Mesendoderm (in vitro differentiated cells): ENCODE data around the gene NDUFB2.
"Not testable (repeated sequence)": the region's sequence is repeated elsewhere in the genome, so short reads cannot be mapped to it uniquely, and the experiment has no call there.

Experiments
- DNase-seq: peaks from one replicate; pipeline ENCODE4 v3.0.0; 2013
- H2AK5ac ChIP-seq: 2 replicates; pipeline ENCODE4 v1.6.1; 2013; ENCODE audit warnings: low read length, inconsistent platforms
- H2BK120ac ChIP-seq: 2 replicates; pipeline ENCODE4 v1.6.1; 2013; ENCODE audit warnings: low read depth, mild to moderate bottlenecking, low read length, moderate library complexity, mixed read lengths
- H2BK15ac ChIP-seq: replicated peaks from 2 replicates; pipeline ENCODE4 v1.6.1; 2013; ENCODE audit warnings: low read depth, mild to moderate bottlenecking, moderate library complexity
- H2BK5ac ChIP-seq: 2 replicates; pipeline ENCODE4 v1.6.1; 2013; ENCODE audit warnings: low read length, inconsistent platforms
- H3K18ac ChIP-seq: 2 replicates; pipeline ENCODE4 v1.6.1; 2013; ENCODE audit warnings: mild to moderate bottlenecking, low read length, mixed read lengths
- H3K23ac ChIP-seq: one replicate; pipeline ENCODE4 v1.6.1; 2013; ENCODE audit warnings: low read length
- H3K27ac ChIP-seq: 2 replicates; pipeline ENCODE4 v1.5.1; 2013; ENCODE audit warnings: low read depth, mild to moderate bottlenecking, inconsistent platforms, low read length, moderate library complexity
- H3K27me3 ChIP-seq: 2 replicates; pipeline ENCODE4 v1.6.1; 2013; ENCODE audit warnings: low read length, control low read depth, mild to moderate bottlenecking, inconsistent platforms; ENCODE audit not compliant: insufficient read depth, poor library complexity
- H3K36me3 ChIP-seq: 2 replicates; pipeline ENCODE4 v1.6.1; 2013; ENCODE audit warnings: low read length, inconsistent platforms; ENCODE audit not compliant: control insufficient read depth, insufficient read depth
- H3K4ac ChIP-seq: one replicate; pipeline ENCODE4 v1.6.1; 2013; ENCODE audit warnings: low read depth, mild to moderate bottlenecking, low read length, moderate library complexity
- H3K4me1 ChIP-seq: 2 replicates; pipeline ENCODE4 v1.6.1; 2013; ENCODE audit warnings: low read depth, low read length, inconsistent platforms; ENCODE audit not compliant: control insufficient read depth
- H3K4me2 ChIP-seq: 2 replicates; pipeline ENCODE4 v1.6.1; 2013; ENCODE audit warnings: low read length
- H3K4me3 ChIP-seq: 2 replicates; pipeline ENCODE4 v1.5.1; 2013; ENCODE audit warnings: mild to moderate bottlenecking, low read length
- H3K56ac ChIP-seq: one replicate; pipeline ENCODE4 v1.6.1; 2013; ENCODE audit warnings: low read length
- H3K79me1 ChIP-seq: 2 replicates; pipeline ENCODE4 v1.6.1; 2013; ENCODE audit warnings: low read length, inconsistent platforms
- H3K79me2 ChIP-seq: 2 replicates; pipeline ENCODE4 v1.6.1; 2013; ENCODE audit warnings: mild to moderate bottlenecking, low read length; ENCODE audit not compliant: control insufficient read depth, insufficient read depth
- H3K9ac ChIP-seq: 2 replicates; pipeline ENCODE4 v1.6.1; 2013; ENCODE audit warnings: low read length, inconsistent platforms
- H4K5ac ChIP-seq: one replicate; pipeline ENCODE4 v1.6.1; 2013; ENCODE audit warnings: low read length
- H4K8ac ChIP-seq: one replicate; pipeline ENCODE4 v1.6.1; 2013; ENCODE audit warnings: low read depth, mild to moderate bottlenecking, control low read depth, low read length, moderate library complexity
- WGBS: extraction: QIAGEN DNeasy Blood & Tissue Kit; methylation state at CpG from one replicate; pipeline ENCODE4 v1.1.7; 2013; ENCODE audit warnings: low lambda C conversion rate, missing lambda C conversion rate; ENCODE audit not compliant: insufficient coverage; ENCODE audit errors: extremely low coverage; 5-methylcytosine and 5-hydroxymethylcytosine counted together

NDUFB2 gene

DNA sequence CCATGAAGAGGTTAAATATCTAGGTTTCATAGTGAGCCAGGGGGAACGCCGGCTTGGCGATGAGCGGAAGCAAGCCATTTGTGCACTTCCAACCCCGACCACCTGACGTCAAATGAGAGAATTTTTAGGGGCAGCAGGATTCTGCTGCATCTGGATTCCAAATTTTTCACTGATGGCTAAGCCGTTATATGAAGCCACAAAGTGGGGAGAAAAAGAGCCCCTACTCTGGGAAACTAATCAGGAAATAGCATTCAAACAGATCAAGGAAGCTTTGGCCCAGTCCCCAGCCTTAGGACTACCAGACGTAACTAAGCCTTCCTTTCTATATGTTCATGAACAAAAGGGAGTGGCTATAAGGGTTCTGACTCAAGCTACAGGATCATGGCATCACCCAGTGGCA lies 36.7 kb upstream of the NDUFB2 start:
- H2AK5ac ChIP-seq = no peak overlapping the region
- no peak overlapping the region for H4K5ac ChIP-seq
- no peak overlapping the region for H3K4ac ChIP-seq
- H3K23ac ChIP-seq = no peak overlapping the region
- no peak overlapping the region for H2BK5ac ChIP-seq
- no peak overlapping the region for H3K56ac ChIP-seq
- no peaks in the 10 kb centered on the region for H3K36me3 ChIP-seq
- no peaks in the 10 kb centered on the region for H3K79me1 ChIP-seq
- no peak overlapping the region for H3K4me2 ChIP-seq
- H3K27ac ChIP-seq = no peak overlapping the region
- WGBS = no CpG with 5 or more reads among the region's 8 CpGs
- H3K4me3 ChIP-seq = no peak overlapping the region
- no peak overlapping the region for H3K18ac ChIP-seq
- H2BK15ac ChIP-seq = no peak overlapping the region
- H3K27me3 ChIP-seq = no peaks in the 10 kb centered on the region
- H3K4me1 ChIP-seq = no peaks in the 10 kb centered on the region
- H4K8ac ChIP-seq = no peak overlapping the region
- H3K79me2 ChIP-seq = no peaks in the 10 kb centered on the region
- H3K9ac ChIP-seq = no peak overlapping the region
- H2BK120ac ChIP-seq = no peak overlapping the region
- DNase-seq = no peak

DNA sequence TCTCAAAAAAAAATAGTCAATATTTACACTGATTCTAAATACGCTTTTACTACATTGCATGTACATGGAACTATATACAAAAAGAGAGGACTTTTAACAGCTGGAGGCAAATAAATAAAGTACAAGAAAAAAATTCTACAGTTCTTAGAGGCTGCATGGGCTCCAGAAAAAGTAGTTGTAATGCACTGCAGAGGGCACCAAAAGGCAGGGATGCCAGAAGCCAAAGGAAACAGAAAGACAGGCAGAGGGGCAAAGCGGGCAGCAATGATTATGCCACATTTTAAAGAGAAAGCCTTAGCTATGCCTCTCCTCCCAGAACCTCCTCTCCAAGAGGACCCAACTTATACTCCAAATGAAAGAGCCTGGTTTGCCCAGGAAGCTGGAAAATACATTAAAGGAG lies 35.4 kb upstream of the NDUFB2 start:
- Histone ChIP-seq H2AK5ac (no peak overlapping the region), H2BK120ac (no peak overlapping the region), H3K9ac (no peak overlapping the region), H3K4me2 (no peak overlapping the region), H3K56ac (no peak overlapping the region), H4K8ac (no peak overlapping the region), H3K79me2 (no peaks in the 10 kb centered on the region), H3K36me3 (no peaks in the 10 kb centered on the region), H3K27me3 (no peaks in the 10 kb centered on the region), H2BK15ac (no peak overlapping the region), H2BK5ac (no peak overlapping the region), H4K5ac (no peak overlapping the region), H3K4me1 (no peaks in the 10 kb centered on the region), H3K4ac (no peak overlapping the region), H3K4me3 (no peak overlapping the region), H3K23ac (no peak overlapping the region), H3K27ac (no peak overlapping the region), H3K79me1 (no peaks in the 10 kb centered on the region), H3K18ac (no peak overlapping the region)
- no peak for DNase-seq
- WGBS = no CpG with 5 or more reads among the region's 2 CpGs

DNA sequence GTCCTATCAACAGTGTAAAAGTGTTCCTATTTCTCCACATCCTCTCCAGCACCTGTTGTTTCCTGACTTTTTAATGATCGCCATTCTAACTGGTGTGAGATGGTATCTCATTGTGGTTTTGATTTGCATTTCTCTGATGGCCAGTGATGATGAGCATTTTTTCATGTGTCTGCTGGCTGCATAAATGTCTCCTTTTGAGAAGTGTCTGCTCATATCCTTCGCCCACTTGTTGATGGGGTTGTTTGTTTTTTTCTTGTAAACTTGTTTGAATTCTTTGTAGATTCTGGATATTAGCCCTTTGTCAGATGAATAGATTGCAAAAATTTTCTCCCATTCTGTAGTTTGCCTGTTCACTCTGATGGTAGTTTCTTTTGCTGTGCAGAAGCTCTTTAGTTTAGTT lies 33.6 kb upstream of the NDUFB2 start:
- H4K8ac ChIP-seq, H3K4me2 ChIP-seq, H3K79me1 ChIP-seq, H3K36me3 ChIP-seq, H3K56ac ChIP-seq, H3K4me1 ChIP-seq, H3K4me3 ChIP-seq, H2BK120ac ChIP-seq, H2BK5ac ChIP-seq, H3K4ac ChIP-seq, H3K27me3 ChIP-seq, H3K79me2 ChIP-seq, H3K18ac ChIP-seq, H2BK15ac ChIP-seq, DNase-seq, H4K5ac ChIP-seq, H2AK5ac ChIP-seq, H3K23ac ChIP-seq, H3K27ac ChIP-seq, H3K9ac ChIP-seq: not testable (repeated sequence)
- WGBS = no CpG with 5 or more reads among the region's 2 CpGs

DNA sequence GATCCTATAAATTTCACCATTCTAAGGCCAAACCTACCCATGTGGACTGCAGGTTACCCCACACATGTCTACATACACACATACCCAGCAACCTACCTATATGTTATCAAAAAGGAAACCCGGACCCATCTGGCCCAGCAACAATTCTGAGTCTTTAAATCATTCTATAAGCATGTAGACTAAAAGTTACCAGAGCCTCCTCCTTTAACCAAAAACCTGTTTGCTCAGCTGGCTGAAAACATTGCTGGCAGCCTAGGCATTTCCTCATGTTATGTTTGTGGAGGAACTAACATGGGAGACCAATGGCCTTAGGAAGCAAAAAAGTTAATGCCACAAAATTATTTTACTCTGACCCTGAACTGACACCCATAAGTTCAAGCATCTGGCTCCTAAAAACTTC lies 29.0 kb upstream of the NDUFB2 start:
- no peak overlapping the region for H3K18ac ChIP-seq
- H2AK5ac ChIP-seq = no peak overlapping the region
- H3K4me2 ChIP-seq = no peak overlapping the region
- H3K4me1 ChIP-seq = no peaks in the 10 kb centered on the region
- no peak overlapping the region for H3K4me3 ChIP-seq
- no peaks in the 10 kb centered on the region for H3K27me3 ChIP-seq
- no peak for DNase-seq
- H3K79me1 ChIP-seq = no peaks in the 10 kb centered on the region
- no peak overlapping the region for H3K4ac ChIP-seq
- H3K23ac ChIP-seq = no peak overlapping the region
- no peak overlapping the region for H4K8ac ChIP-seq
- no peak overlapping the region for H3K27ac ChIP-seq
- H4K5ac ChIP-seq = no peak overlapping the region
- no peaks in the 10 kb centered on the region for H3K79me2 ChIP-seq
- H3K56ac ChIP-seq = no peak overlapping the region
- H2BK5ac ChIP-seq = no peak overlapping the region
- H2BK120ac ChIP-seq = no peak overlapping the region
- no peak overlapping the region for H3K9ac ChIP-seq
- no peak overlapping the region for H2BK15ac ChIP-seq
- H3K36me3 ChIP-seq = no peaks in the 10 kb centered on the region
- no CpG with 5 or more reads among the region's 1 CpG for WGBS

DNA sequence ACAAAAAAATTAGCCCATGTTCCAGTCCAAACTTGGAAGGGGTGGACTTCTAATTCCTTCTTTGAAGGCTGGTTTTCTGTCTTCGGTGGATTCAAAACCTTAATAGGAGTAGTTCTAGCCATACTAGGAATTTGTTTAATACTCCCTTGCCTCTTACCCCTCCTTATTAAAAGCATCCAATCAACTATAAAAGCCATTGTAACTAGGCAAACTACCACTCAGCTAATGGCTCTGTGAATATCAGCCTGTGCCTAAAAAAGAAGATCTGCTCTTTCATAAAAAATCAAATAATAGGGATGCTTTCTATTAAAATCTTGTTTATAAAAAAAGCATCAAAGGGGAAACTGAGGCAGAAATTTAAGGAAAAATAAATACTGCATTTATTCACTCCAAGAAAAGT lies 27.9 kb upstream of the NDUFB2 start:
- no CpG with 5 or more reads among the region's 1 CpG for WGBS
- H3K4ac ChIP-seq = no peak overlapping the region

DNA sequence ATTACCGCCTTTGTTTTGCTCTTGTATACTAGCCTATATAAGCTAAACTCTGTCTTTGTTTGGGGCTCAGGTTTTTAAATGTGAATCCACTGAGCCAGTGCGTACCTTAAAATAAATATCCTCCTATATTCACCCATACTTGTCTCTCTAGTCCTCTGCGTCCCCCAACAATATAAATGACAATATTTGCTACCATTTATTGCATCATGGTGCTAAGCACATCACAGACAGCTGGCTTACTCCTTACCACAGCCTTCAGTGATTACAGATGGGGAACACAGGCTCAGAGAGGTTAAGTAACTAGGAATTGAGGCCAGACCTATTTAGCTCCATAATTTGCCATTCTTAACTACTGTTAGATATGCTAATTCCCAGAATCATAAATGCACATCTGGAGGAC lies 27.2 kb upstream of the NDUFB2 start:
- no peak overlapping the region for H2BK15ac ChIP-seq
- no peak overlapping the region for H2AK5ac ChIP-seq
- DNase-seq = no peak
- no peaks in the 10 kb centered on the region for H3K36me3 ChIP-seq
- no peak overlapping the region for H4K5ac ChIP-seq
- no peak overlapping the region for H3K4ac ChIP-seq
- H3K23ac ChIP-seq = no peak overlapping the region
- H3K79me2 ChIP-seq = no peaks in the 10 kb centered on the region
- no peak overlapping the region for H2BK5ac ChIP-seq
- no peak overlapping the region for H2BK120ac ChIP-seq
- H3K56ac ChIP-seq = no peak overlapping the region
- H3K27ac ChIP-seq = no peak overlapping the region
- H3K4me3 ChIP-seq = no peak overlapping the region
- H3K18ac ChIP-seq = no peak overlapping the region
- no peaks in the 10 kb centered on the region for H3K4me1 ChIP-seq
- H4K8ac ChIP-seq = no peak overlapping the region
- H3K27me3 ChIP-seq = no peaks in the 10 kb centered on the region
- no peaks in the 10 kb centered on the region for H3K79me1 ChIP-seq
- 100% methylated on average over 2 of the region's 3 CpGs for WGBS
- no peak overlapping the region for H3K4me2 ChIP-seq
- H3K9ac ChIP-seq = no peak overlapping the region

More for the DNA sequence above, 27.9 kb upstream of the NDUFB2 start:
- Histone ChIP-seq H3K4me2 (no peak overlapping the region), H3K18ac (no peak overlapping the region), H3K36me3 (no peaks in the 10 kb centered on the region), H3K4me1 (no peaks in the 10 kb centered on the region), H4K5ac (no peak overlapping the region), H3K56ac (no peak overlapping the region), H3K23ac (no peak overlapping the region), H3K79me1 (no peaks in the 10 kb centered on the region), H3K4me3 (no peak overlapping the region), H3K27me3 (no peaks in the 10 kb centered on the region), H2AK5ac (no peak overlapping the region), H2BK5ac (no peak overlapping the region), H2BK120ac (no peak overlapping the region), H4K8ac (no peak overlapping the region), H2BK15ac (no peak overlapping the region), H3K79me2 (no peaks in the 10 kb centered on the region), H3K9ac (no peak overlapping the region), H3K27ac (no peak overlapping the region)
- DNase-seq = no peak
